ENCODE data around the gene FLAD1. TPM values are rescaled to one million over a fixed set of nuclear protein-coding genes. Genes with fewer than 3 reads are reported as not detected.

Gene FLAD1
- total RNA-seq, 1 experiment from 2014 or later: 88.3 TPM

- TF ChIP-seq ELF4 (CRISPR knock-in tag; IDR thresholded peaks at IDR 0.05; ENCODE audit: low read depth): no peak
- TF ChIP-seq RORB (CRISPR knock-in tag; IDR thresholded peaks at IDR 0.05): no peak
- TF ChIP-seq, protein P1, sequence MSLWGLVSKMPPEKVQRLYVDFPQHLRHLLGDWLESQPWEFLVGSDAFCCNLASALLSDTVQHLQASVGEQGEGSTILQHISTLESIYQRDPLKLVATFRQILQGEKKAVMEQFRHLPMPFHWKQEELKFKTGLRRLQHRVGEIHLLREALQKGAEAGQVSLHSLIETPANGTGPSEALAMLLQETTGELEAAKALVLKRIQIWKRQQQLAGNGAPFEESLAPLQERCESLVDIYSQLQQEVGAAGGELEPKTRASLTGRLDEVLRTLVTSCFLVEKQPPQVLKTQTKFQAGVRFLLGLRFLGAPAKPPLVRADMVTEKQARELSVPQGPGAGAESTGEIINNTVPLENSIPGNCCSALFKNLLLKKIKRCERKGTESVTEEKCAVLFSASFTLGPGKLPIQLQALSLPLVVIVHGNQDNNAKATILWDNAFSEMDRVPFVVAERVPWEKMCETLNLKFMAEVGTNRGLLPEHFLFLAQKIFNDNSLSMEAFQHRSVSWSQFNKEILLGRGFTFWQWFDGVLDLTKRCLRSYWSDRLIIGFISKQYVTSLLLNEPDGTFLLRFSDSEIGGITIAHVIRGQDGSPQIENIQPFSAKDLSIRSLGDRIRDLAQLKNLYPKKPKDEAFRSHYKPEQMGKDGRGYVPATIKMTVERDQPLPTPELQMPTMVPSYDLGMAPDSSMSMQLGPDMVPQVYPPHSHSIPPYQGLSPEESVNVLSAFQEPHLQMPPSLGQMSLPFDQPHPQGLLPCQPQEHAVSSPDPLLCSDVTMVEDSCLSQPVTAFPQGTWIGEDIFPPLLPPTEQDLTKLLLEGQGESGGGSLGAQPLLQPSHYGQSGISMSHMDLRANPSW (CRISPR knock-in tag; conservative IDR thresholded peaks at IDR 0.05; ENCODE audit: low read depth): no peak
- TF ChIP-seq, protein P2, sequence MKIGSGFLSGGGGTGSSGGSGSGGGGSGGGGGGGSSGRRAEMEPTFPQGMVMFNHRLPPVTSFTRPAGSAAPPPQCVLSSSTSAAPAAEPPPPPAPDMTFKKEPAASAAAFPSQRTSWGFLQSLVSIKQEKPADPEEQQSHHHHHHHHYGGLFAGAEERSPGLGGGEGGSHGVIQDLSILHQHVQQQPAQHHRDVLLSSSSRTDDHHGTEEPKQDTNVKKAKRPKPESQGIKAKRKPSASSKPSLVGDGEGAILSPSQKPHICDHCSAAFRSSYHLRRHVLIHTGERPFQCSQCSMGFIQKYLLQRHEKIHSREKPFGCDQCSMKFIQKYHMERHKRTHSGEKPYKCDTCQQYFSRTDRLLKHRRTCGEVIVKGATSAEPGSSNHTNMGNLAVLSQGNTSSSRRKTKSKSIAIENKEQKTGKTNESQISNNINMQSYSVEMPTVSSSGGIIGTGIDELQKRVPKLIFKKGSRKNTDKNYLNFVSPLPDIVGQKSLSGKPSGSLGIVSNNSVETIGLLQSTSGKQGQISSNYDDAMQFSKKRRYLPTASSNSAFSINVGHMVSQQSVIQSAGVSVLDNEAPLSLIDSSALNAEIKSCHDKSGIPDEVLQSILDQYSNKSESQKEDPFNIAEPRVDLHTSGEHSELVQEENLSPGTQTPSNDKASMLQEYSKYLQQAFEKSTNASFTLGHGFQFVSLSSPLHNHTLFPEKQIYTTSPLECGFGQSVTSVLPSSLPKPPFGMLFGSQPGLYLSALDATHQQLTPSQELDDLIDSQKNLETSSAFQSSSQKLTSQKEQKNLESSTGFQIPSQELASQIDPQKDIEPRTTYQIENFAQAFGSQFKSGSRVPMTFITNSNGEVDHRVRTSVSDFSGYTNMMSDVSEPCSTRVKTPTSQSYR (CRISPR knock-in tag; IDR thresholded peaks at IDR 0.05): no peak
- no peak for TF ChIP-seq FOXJ3 (CRISPR knock-in tag; IDR thresholded peaks at IDR 0.05; ENCODE audit: borderline replicate concordance)
- TF ChIP-seq MXD4 (CRISPR knock-in tag; IDR thresholded peaks at IDR 0.05; ENCODE audit: borderline replicate concordance): no peak
- TF ChIP-seq, protein P3, sequence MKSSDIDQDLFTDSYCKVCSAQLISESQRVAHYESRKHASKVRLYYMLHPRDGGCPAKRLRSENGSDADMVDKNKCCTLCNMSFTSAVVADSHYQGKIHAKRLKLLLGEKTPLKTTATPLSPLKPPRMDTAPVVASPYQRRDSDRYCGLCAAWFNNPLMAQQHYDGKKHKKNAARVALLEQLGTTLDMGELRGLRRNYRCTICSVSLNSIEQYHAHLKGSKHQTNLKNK (CRISPR knock-in tag; IDR thresholded peaks at IDR 0.05): no peak
- TF ChIP-seq CBFB (CRISPR knock-in tag; IDR thresholded peaks at IDR 0.05; ENCODE audit: low read depth): no peak
- TF ChIP-seq ZNF232 (CRISPR knock-in tag; IDR thresholded peaks at IDR 0.05): 0 out of 2 replicates have a peak, but pooled peaks have one; percentile 29
Measured at GRCh38 chr1:155000726-155001424, 17.7 kb downstream of the FLAD1 start (continued).

- Mint-ChIP-seq H3K9me3 (no peaks in the 10 kb centered on the region), H3K4me3 (peak overlapping the region; percentile 88), H3K4me1 (peaks cover 34% of the 10 kb centered on the region), H3K27ac (peak overlapping the region; percentile 63; the same call in 1 of the 2 replicates), H3K27me3 (ENCODE audit: low read depth) (no peaks in the 10 kb centered on the region; the same call in 1 of the 2 replicates), H3K36me3 (no peaks in the 10 kb centered on the region)
- CTCF ChIA-PET: interaction anchor here (0.6 to 10.3 kb wide), 16 partner anchors 9 to 172 kb away, joined by 3 to 176 read pairs (median 7); partner anchors contain the start of genes ADAM15, KRTCAP2, LENEP and PBXIP1
- DNase-seq (ENCODE audit: low spot score): no peak
- POLR2A ChIA-PET: interaction anchor here (0.8 to 13.0 kb wide), 5 partner anchors 15 to 30 kb away, joined by 3 to 176 read pairs (median 21); partner anchors contain the start of genes CKS1B, FLAD1 and SHC1
- no peak for ATAC-seq
- no peak for TF ChIP-seq ZNF317 (CRISPR knock-in tag; IDR thresholded peaks at IDR 0.05; ENCODE audit: borderline replicate concordance, low read depth)
- no peak for TF ChIP-seq GRHL2 (CRISPR knock-in tag; IDR thresholded peaks at IDR 0.05; ENCODE audit: insufficient replicate concordance, severe bottlenecking)
- no peak for TF ChIP-seq ERG (CRISPR knock-in tag; IDR thresholded peaks at IDR 0.05)
- TF ChIP-seq FOXP1 (CRISPR knock-in tag; IDR thresholded peaks at IDR 0.05; ENCODE audit: borderline replicate concordance): no peak
- TF ChIP-seq, protein P4, sequence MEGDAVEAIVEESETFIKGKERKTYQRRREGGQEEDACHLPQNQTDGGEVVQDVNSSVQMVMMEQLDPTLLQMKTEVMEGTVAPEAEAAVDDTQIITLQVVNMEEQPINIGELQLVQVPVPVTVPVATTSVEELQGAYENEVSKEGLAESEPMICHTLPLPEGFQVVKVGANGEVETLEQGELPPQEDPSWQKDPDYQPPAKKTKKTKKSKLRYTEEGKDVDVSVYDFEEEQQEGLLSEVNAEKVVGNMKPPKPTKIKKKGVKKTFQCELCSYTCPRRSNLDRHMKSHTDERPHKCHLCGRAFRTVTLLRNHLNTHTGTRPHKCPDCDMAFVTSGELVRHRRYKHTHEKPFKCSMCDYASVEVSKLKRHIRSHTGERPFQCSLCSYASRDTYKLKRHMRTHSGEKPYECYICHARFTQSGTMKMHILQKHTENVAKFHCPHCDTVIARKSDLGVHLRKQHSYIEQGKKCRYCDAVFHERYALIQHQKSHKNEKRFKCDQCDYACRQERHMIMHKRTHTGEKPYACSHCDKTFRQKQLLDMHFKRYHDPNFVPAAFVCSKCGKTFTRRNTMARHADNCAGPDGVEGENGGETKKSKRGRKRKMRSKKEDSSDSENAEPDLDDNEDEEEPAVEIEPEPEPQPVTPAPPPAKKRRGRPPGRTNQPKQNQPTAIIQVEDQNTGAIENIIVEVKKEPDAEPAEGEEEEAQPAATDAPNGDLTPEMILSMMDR (IDR thresholded peaks at IDR 0.05): no peak
- TF ChIP-seq, protein P5, sequence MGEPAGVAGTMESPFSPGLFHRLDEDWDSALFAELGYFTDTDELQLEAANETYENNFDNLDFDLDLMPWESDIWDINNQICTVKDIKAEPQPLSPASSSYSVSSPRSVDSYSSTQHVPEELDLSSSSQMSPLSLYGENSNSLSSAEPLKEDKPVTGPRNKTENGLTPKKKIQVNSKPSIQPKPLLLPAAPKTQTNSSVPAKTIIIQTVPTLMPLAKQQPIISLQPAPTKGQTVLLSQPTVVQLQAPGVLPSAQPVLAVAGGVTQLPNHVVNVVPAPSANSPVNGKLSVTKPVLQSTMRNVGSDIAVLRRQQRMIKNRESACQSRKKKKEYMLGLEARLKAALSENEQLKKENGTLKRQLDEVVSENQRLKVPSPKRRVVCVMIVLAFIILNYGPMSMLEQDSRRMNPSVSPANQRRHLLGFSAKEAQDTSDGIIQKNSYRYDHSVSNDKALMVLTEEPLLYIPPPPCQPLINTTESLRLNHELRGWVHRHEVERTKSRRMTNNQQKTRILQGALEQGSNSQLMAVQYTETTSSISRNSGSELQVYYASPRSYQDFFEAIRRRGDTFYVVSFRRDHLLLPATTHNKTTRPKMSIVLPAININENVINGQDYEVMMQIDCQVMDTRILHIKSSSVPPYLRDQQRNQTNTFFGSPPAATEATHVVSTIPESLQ (CRISPR knock-in tag; IDR thresholded peaks at IDR 0.05): no peak
- no peak for TF ChIP-seq JAZF1 (CRISPR knock-in tag; IDR thresholded peaks at IDR 0.05)
- TF ChIP-seq ELF4 (CRISPR knock-in tag; IDR thresholded peaks at IDR 0.05; ENCODE audit: low read depth): no peak
- no peak for TF ChIP-seq ZBTB21 (CRISPR knock-in tag; IDR thresholded peaks at IDR 0.05; ENCODE audit: borderline replicate concordance)
- TF ChIP-seq SMAD4 (CRISPR knock-in tag; IDR thresholded peaks at IDR 0.05): no peak
- TF ChIP-seq ZNF671 (CRISPR knock-in tag; IDR thresholded peaks at IDR 0.05): no peak
- no peak for TF ChIP-seq ZNF138 (CRISPR knock-in tag; conservative IDR thresholded peaks at IDR 0.05)
- no peak for TF ChIP-seq EMX1 (CRISPR knock-in tag; IDR thresholded peaks at IDR 0.05)
- TF ChIP-seq, protein P6, sequence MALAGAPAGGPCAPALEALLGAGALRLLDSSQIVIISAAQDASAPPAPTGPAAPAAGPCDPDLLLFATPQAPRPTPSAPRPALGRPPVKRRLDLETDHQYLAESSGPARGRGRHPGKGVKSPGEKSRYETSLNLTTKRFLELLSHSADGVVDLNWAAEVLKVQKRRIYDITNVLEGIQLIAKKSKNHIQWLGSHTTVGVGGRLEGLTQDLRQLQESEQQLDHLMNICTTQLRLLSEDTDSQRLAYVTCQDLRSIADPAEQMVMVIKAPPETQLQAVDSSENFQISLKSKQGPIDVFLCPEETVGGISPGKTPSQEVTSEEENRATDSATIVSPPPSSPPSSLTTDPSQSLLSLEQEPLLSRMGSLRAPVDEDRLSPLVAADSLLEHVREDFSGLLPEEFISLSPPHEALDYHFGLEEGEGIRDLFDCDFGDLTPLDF (CRISPR knock-in tag; IDR thresholded peaks at IDR 0.05): no peak
- no peak for TF ChIP-seq FOXJ3 (CRISPR knock-in tag; IDR thresholded peaks at IDR 0.05; ENCODE audit: borderline replicate concordance)
- TF ChIP-seq NFE2L1 (CRISPR knock-in tag; IDR thresholded peaks at IDR 0.05): no peak
- TF ChIP-seq ZNF416 (CRISPR knock-in tag; IDR thresholded peaks at IDR 0.05): no peak
- TF ChIP-seq TEAD4 (CRISPR knock-in tag; IDR thresholded peaks at IDR 0.05): no peak
Measured at GRCh38 chr1:155001425-155001674, 18.2 kb downstream of the FLAD1 start.
